IMR-90 (cell line): ENCODE results near the gene NCAPD3. TPM values are rescaled to one million over a fixed set of nuclear protein-coding genes. Genes with fewer than 3 reads are reported as not detected.

ENCODE experiments used
- ATAC-seq: fragments of 200-7000 bp; cut with Tn5 transposase; 2 replicates; pipeline ENCODE4 v1.9.1; 2020; ENCODE audit warnings: low read depth, mild to moderate bottlenecking, moderate library complexity
- BruUV-seq: library from RNA; stranded (reverse); fragments of 400-500 nt; replicated peaks from 2 replicates; lab custom pipeline; 2021; lab: Mats Ljungman, UMichigan
- CTCF ChIA-PET: fragments of 300-600 bp; formaldehyde crosslinking; extraction: SDS; loops from one replicate; lab custom pipeline; 2021; ENCODE audit warnings: antibody characterized with exemption; lab: Yijun Ruan, JAX
- POLR2A ChIA-PET: fragments of 300-600 bp; sonication (Branson Sonifier 250); formaldehyde crosslinking; loops from one replicate; lab custom pipeline; 2022; ENCODE audit warnings: antibody characterized with exemption; ENCODE audit not compliant: unreplicated experiment; lab: Charles Lee
- DNase-seq: peaks from one replicate; pipeline ENCODE4 v3.0.0; 2013
- H2AFZ ChIP-seq: replicated peaks from 2 replicates; pipeline ENCODE3; 2013; ENCODE audit warnings: low read length, mild to moderate bottlenecking; ENCODE audit not compliant: poor library complexity
- H2AK5ac ChIP-seq: 2 replicates; pipeline ENCODE4 v1.6.1; 2013; ENCODE audit warnings: low read depth, low read length, inconsistent platforms
- H2AK9ac ChIP-seq: replicated peaks from 2 replicates; pipeline ENCODE3; 2013; ENCODE audit warnings: mild to moderate bottlenecking, low read depth, low read length, moderate library complexity; ENCODE audit not compliant: poor library complexity
- H2BK120ac ChIP-seq: 2 replicates; pipeline ENCODE4 v1.6.1; 2013; ENCODE audit warnings: low read depth, low read length, inconsistent platforms
- H2BK15ac ChIP-seq: 3 replicates; pipeline ENCODE4 v1.6.1; 2013; ENCODE audit warnings: low read depth, low read length, inconsistent platforms
- H2BK20ac ChIP-seq: 2 replicates; pipeline ENCODE4 v1.6.1; 2013; ENCODE audit warnings: low read depth, mild to moderate bottlenecking, inconsistent platforms, low read length, moderate library complexity
- H2BK5ac ChIP-seq: 2 replicates; pipeline ENCODE4 v1.6.1; 2013; ENCODE audit warnings: mild to moderate bottlenecking, low read depth, low read length, inconsistent platforms; ENCODE audit not compliant: poor library complexity, severe bottlenecking
- H3K14ac ChIP-seq: replicated peaks from 2 replicates; pipeline ENCODE4 v1.6.1; 2013; ENCODE audit warnings: low read depth, low read length, inconsistent platforms
- H3K18ac ChIP-seq: 2 replicates; pipeline ENCODE4 v1.6.1; 2013; ENCODE audit warnings: low read depth, low read length, control low read depth
- H3K23ac ChIP-seq: 2 replicates; pipeline ENCODE4 v1.6.1; 2013; ENCODE audit warnings: low read depth, low read length, inconsistent platforms
- H3K27ac ChIP-seq: 2 replicates; pipeline ENCODE4 v1.5.1; 2013; ENCODE audit warnings: mild to moderate bottlenecking, control low read depth, low read length; ENCODE audit not compliant: insufficient read depth
- H3K27me3 ChIP-seq: 2 replicates; pipeline ENCODE4 v1.6.1; 2013; ENCODE audit warnings: low read length; ENCODE audit not compliant: control insufficient read depth, insufficient read depth
- H3K36me3 ChIP-seq: 2 replicates; pipeline ENCODE4 v1.6.1; 2013; ENCODE audit warnings: low read length, mixed read lengths; ENCODE audit not compliant: control insufficient read depth, insufficient read depth
- H3K4ac ChIP-seq: 2 replicates; pipeline ENCODE4 v1.6.1; 2013; ENCODE audit warnings: low read depth, low read length, inconsistent platforms
- H3K4me1 ChIP-seq: 2 replicates; pipeline ENCODE4 v1.6.1; 2013; ENCODE audit warnings: low read length, mixed read lengths; ENCODE audit not compliant: control insufficient read depth, insufficient read depth
- H3K4me2 ChIP-seq: 2 replicates; pipeline ENCODE4 v1.6.1; 2013; ENCODE audit warnings: low read depth, mild to moderate bottlenecking, control low read depth, low read length, moderate library complexity
- H3K4me3 ChIP-seq: 2 replicates; pipeline ENCODE4 v1.5.1; 2013; ENCODE audit warnings: low read depth, mild to moderate bottlenecking, control low read depth, low read length, moderate library complexity; ENCODE audit not compliant: insufficient read depth
- H3K56ac ChIP-seq: 2 replicates; pipeline ENCODE4 v1.6.1; 2013; ENCODE audit warnings: low read length, inconsistent platforms; ENCODE audit not compliant: insufficient read depth; ENCODE audit errors: extremely low read depth
- H3K79me1 ChIP-seq, 2 experiments: 2 replicates each; pipeline ENCODE4 v1.6.1; 2013; ENCODE audit warnings: low read length in 2 of 2, inconsistent platforms in 1 of 2, low read depth in 1 of 2
- H3K9ac ChIP-seq: 2 replicates; pipeline ENCODE4 v1.6.1; 2013; ENCODE audit warnings: low read depth, low read length, control low read depth
- H3K9me1 ChIP-seq: 2 replicates; pipeline ENCODE4 v1.6.1; 2013; ENCODE audit warnings: low read length, inconsistent platforms; ENCODE audit not compliant: insufficient read depth
- H3K9me3 ChIP-seq: 2 replicates; pipeline ENCODE4 v1.6.1; 2013; ENCODE audit warnings: low read length; ENCODE audit not compliant: control insufficient read depth, insufficient read depth
- H4K20me1 ChIP-seq: 2 replicates; pipeline ENCODE4 v1.6.1; 2013; ENCODE audit warnings: low read length, inconsistent platforms; ENCODE audit not compliant: insufficient read depth
- H4K5ac ChIP-seq: 2 replicates; pipeline ENCODE4 v1.6.1; 2013; ENCODE audit warnings: mild to moderate bottlenecking, low read depth, low read length, control low read depth
- H4K8ac ChIP-seq, 2 experiments: 2 replicates each; pipeline ENCODE4 v1.6.1; 2013; ENCODE audit warnings: low read depth in 2 of 2, low read length in 2 of 2, control low read depth in 1 of 2, inconsistent platforms in 1 of 2
- H4K91ac ChIP-seq: 2 replicates; pipeline ENCODE4 v1.6.1; 2013; ENCODE audit warnings: low read depth, low read length, inconsistent platforms; ENCODE audit not compliant: insufficient read depth
- CEBPB ChIP-seq: IDR thresholded peaks from 2 replicates; pipeline ENCODE4 v1.6.1; 2012; ENCODE audit warnings: low read depth, low read length, improper control_type of control experiment
- MAFK ChIP-seq: IDR thresholded peaks from 2 replicates; pipeline ENCODE4 v1.6.1; 2012; ENCODE audit warnings: low read depth, low read length, improper control_type of control experiment
- MAZ ChIP-seq: IDR thresholded peaks from 2 replicates; pipeline ENCODE4 v1.6.1; 2012; ENCODE audit warnings: low read depth, mild to moderate bottlenecking, low read length, improper control_type of control experiment, moderate library complexity, borderline replicate concordance
- NFE2L2 ChIP-seq: fragments of 150-350 bp; IDR thresholded peaks from 2 replicates; pipeline ENCODE4 v1.6.1; 2016; ENCODE audit warnings: low read depth, mild to moderate bottlenecking, low read length
- POLR2A ChIP-seq: IDR thresholded peaks from 2 replicates; pipeline ENCODE4 v1.6.1; 2012; ENCODE audit warnings: mild to moderate bottlenecking, low read depth, low read length
- RAD21 ChIP-seq: IDR thresholded peaks from 2 replicates; pipeline ENCODE4 v1.6.1; 2012; ENCODE audit warnings: low read length, improper control_type of control experiment
- RCOR1 ChIP-seq: IDR thresholded peaks from 2 replicates; pipeline ENCODE4 v1.6.1; 2012; ENCODE audit warnings: mild to moderate bottlenecking, low read length, improper control_type of control experiment; ENCODE audit not compliant: insufficient replicate concordance
- WGBS, 2 experiments: methylation state at CpG; one replicate each; pipeline versions ENCODE4 v1.1.5 to v1.1.7; 2013; ENCODE audit warnings: missing lambda C conversion rate in 2 of 2; ENCODE audit not compliant: insufficient read length in 1 of 2; ENCODE audit errors: extremely low coverage in 2 of 2; 5-methylcytosine and 5-hydroxymethylcytosine counted together
- dilution Hi-C: fragments of 300-500 bp; cut with HindIII; formaldehyde crosslinking; loops from one replicate; pipeline ENCODE4 v1.14.3; 2018; ENCODE audit warnings: low sequenced_read_pairs; ENCODE audit not compliant: unreplicated experiment
- in situ Hi-C: fragments of 300-500 bp; cut with MboI; formaldehyde crosslinking; loops from 3 replicates; pipeline ENCODE4 v1.14.3; 2019; ENCODE audit warnings: low sequenced_read_pairs, inconsistent platforms, mixed read lengths
- intact Hi-C: fragments of 100-400 bp; cut with micrococcal nuclease; formaldehyde crosslinking; loops from 2 replicates; pipeline ENCODE4 v1.10.0; 2022
- polyA plus RNA-seq, 3 experiments: library from polyadenylated mRNA; depleted of rRNA; stranded (reverse); fragments of >200 nt; gene quantifications; 2 replicates each; pipeline ENCODE4 v1.2.3, GENCODE V29; 2012; ENCODE audit warnings: low replicate concordance in 1 of 3
- total RNA-seq: library from RNA; depleted of rRNA; stranded (reverse); fragments of >200 nt; gene quantifications from 2 replicates; pipeline ENCODE4 v1.2.3, GENCODE V29; 2012

NCAPD3 gene
- total and polyA plus RNA-seq, 2 of the 4 experiments (the other 2 are of a cell fraction), result 18.0 to 19.2 TPM

DNA sequence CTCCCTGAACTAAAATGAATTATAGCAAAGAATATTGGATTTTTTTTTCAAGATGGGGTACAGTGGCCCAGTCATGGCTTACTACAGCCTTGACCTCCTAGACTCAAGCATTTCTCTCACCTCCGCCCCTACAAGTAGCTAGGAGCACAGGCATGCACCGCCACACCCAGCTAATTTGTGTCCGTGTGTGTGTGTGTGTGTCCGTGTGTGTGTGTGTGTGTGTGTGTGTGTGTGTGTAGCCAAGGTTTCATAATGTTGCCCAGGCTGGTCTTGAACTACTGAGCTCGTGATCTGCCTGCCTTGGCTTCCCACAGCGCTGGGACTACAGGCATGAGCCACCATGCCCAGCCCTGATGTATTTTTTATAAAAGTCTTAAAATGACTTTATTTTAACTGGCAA lies 16.8 kb upstream of the NCAPD3 start:
- no peak for DNase-seq
- H4K8ac ChIP-seq, result no peak overlapping the region
- no peak overlapping the region for H2BK5ac ChIP-seq
- no peak overlapping the region for H3K56ac ChIP-seq
- H3K4me1 ChIP-seq, result no peaks in the 10 kb centered on the region
- H3K9ac ChIP-seq, result no peak overlapping the region
- dilution Hi-C loops (no loop called here), intact Hi-C loops (no loop called here), in situ Hi-C loops (no loop called here)
- TF ChIP-seq POLR2A (no peak), CEBPB (no peak), MAZ (no peak), NFE2L2 (no peak), RAD21 (no peak), RCOR1 (no peak), MAFK (no peak)
- peaks cover 48% of the 10 kb centered on the region for H3K36me3 ChIP-seq
- no peak overlapping the region for H3K4me2 ChIP-seq
- no peak overlapping the region for H3K18ac ChIP-seq
- no peaks in the 10 kb centered on the region for H3K9me3 ChIP-seq
- H2AK5ac ChIP-seq, result no peak overlapping the region
- ChIA-PET CTCF (no interaction called here), POLR2A (no interaction called here)
- H2BK15ac ChIP-seq, result no peak overlapping the region
- no peak overlapping the region for H3K27ac ChIP-seq
- H3K4me3 ChIP-seq, result no peak overlapping the region
- no peak overlapping the region for H2AK9ac ChIP-seq
- H4K91ac ChIP-seq, result no peak overlapping the region
- H2BK20ac ChIP-seq, result no peak overlapping the region
- no CpG with 5 or more reads among the region's 6 CpGs for WGBS, 2 experiments
- no peak overlapping the region for H2AFZ ChIP-seq
- H4K5ac ChIP-seq, result no peak overlapping the region
- ATAC-seq, result no peak
- no TSS peak for BruUV-seq
- H3K79me1 ChIP-seq, result peaks cover 12 to 13% of the 10 kb centered on the region in 2 experiments; a peak in 3 of 4 replicates
- H3K14ac ChIP-seq, result no peak overlapping the region
- peaks cover 3% of the 10 kb centered on the region; the same call in 1 of the 2 replicates for H3K9me1 ChIP-seq
- H3K4ac ChIP-seq, result no peak overlapping the region
- H3K23ac ChIP-seq, result no peak overlapping the region
- no peaks in the 10 kb centered on the region; the same call in 1 of the 2 replicates for H4K20me1 ChIP-seq
- H3K27me3 ChIP-seq, result no peaks in the 10 kb centered on the region
- no peak overlapping the region for H2BK120ac ChIP-seq
